Measurements from ENCODE around the gene TRAK2.
"Not testable (repeated sequence)": the region's sequence is repeated elsewhere in the genome, so short reads cannot be mapped to it uniquely, and the experiment has no call there.

The TRAK2 gene

DNA sequence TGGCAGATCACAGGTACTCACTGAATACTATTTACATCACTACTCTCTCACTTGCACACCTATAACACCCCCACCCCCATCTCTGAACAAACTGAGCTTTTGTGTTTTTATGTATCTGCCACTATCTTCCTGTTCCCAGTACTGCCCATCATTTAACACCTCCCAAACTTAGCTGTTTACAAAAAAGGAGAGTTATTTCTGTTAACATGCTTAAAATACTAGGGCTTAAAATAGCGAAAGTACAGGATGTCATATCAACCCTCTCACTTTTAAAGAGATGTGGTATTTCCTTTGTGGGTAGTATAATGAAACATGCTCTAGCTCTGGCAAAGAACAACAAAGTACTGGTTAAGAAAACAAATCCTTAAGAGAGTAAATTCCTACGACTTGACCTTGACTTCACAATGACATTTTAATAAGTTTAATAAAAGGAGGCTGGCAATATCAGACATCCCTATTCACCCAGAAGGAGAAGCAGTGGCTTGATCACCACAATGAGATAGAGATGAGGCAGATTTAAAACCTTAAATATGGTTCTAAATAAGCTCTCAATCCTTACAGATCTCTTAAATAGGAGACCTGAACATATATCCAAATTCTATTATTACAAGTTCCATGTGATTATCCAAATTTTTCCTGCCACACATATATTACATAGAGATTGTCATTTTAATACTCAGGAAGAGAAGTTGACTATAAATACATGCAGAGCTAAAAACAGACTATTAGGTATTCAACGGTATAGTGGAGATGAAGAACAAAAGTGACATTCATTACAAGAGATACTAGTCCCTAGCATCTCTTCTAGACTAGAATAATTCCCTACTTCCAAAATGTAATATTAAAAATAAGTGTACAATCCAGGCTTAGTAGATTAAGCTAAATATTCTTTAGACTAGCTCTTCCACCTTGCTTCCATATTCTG lies 36.9 kb downstream of the TRAK2 start:
- no peak for DNase-seq

GRCh38 chr2:201413552-201413951 lies 37.7 kb downstream of the TRAK2 start:
- DNase-seq = no peak

- peak; percentile 13 for DNase-seq
These were observed 38.1 kb downstream of the TRAK2 start for GRCh38 chr2:201413143-201413542.

DNA sequence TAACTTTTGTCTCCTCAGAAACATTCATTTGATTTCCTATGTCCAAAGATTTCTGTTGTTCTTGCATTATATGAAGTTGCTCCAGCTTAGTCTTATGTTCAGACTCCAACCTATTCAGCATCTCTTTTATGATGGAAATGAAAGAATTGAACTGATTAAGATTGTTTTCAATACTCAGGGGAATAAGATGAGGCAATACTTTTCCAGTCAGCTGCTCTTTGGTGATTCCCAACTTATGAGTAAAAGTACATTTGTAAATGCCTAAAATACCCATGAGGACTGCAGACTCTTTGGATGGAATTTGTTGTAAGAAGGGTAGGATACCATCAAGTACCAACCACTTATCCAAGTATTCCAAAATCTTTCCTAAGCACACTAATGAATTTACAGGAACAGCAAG lies 39.8 kb downstream of the TRAK2 start:
- DNase-seq = no peak

- DNase-seq = no peak
These were observed 42.3 kb downstream of the TRAK2 start for GRCh38 chr2:201408931-201409330.

GRCh38 chr2:201407265-201407664 lies 44.0 kb downstream of the TRAK2 start:
- DNase-seq = no peak

- no peak for DNase-seq
These were observed 45.1 kb downstream of the TRAK2 start for GRCh38 chr2:201406077-201406662.

- no peak for DNase-seq
These were observed 46.5 kb downstream of the TRAK2 start for GRCh38 chr2:201404699-201405280.

DNA sequence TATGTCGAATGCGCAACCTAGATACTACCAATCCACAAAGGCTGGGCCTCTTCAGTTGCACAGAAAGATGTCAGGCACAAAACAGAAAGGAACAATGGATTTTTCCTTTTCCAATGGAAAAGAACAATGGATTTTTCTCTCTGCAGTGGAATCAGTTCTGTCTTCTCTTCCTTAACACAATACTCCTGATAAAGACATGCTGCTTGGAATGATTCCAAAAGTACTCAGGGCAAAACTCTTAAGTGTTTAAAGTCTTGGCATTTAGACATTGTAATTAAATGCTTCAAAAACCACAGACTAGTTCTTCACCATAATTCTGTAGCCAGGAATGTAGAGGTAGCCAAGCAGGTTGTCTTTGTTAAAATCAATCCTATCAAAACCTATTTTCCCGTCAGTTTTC lies 47.4 kb downstream of the TRAK2 start:
- peak; percentile 0 for DNase-seq

- DNase-seq = no peak
These were observed 48.4 kb downstream of the TRAK2 start for GRCh38 chr2:201402651-201403562.

DNA sequence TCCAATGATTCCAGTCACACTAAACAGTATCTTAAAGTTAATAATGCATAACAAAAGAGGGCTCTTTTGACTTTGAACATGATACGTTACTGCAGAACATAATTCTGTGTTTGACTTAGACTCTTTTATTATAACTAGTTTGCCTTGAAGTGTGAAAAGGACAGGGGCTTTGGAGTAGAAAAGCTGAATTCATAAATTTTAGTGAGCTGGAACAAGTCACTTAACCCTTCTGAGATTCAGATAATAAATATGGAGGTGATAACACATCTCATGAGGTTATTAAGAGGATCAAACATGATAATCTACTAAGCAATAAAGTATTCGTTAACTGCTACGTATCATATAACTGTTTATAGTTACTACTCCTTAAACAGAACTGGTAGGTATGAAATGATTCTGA lies 49.4 kb downstream of the TRAK2 start:
- DNase-seq = no peak

DNA sequence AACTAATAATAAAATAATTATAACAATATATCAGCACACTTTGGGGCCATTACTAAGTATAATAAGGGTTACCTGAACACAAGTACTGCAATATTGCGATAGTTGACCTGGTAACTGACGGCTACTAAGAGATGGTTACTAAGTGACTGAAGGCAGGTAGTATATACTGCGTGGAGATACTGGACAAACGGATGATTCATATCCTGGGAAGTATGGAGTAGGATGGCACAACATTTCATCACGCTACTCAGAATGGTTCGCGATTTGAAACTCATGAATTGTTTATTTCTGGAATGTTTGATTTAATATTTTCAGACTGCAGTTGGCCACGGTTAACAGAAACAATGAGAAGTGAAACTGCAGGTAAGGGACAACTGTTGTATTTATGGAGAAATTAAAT lies 54.7 kb downstream of the TRAK2 start:
- no peak for DNase-seq

- no peak for DNase-seq
These were observed 68.1 kb downstream of the TRAK2 start for GRCh38 chr2:201383136-201383535.

DNA sequence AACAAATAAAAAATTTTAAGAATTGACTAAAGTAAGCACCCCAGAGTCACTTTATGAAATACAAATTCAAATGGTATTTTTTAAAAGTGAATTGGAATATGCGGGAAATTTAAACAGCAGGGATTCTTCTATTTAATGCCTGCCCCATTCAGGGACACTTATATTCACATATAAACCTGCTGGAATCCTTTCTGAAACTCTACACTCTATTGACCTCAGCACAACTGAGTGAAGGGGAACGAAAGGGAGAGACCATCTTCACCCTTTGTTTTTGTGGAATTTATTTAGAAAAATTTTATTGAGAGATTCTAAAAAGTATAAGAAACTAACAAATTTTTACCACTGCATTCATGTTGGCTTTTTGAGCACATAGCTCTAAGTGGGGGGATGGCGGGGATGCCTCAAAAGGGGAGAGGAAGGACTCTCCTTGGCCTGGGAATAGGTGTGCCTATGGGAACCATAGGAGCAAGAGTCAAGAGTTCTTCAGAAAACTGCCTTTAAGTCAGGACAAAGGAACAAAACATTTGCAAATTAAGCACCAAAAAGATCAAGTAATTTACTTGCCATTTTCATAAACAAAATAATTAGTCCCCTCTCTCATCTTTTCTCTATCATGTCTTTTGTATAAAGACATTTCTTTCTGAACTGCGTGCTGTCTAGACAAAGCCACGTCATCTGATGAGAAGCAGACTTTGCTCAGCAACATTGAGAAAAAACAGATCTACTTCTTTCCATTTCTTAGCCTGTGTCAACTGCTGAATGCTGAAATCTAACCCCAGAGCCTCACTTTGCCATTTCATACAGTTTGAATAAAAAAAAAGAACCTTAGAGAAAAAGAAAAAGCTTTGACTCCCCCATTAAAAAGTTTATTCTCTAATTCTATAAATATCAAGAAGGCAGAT lies 72.5 kb downstream of the TRAK2 start:
- no peak for DNase-seq

GRCh38 chr2:201377218-201377617 lies 74.0 kb downstream of the TRAK2 start:
- no peak for DNase-seq

GRCh38 chr2:201369775-201370174 lies 81.5 kb downstream of the TRAK2 start:
- no peak for DNase-seq

- DNase-seq = not testable (repeated sequence)
These were observed 81.9 kb downstream of the TRAK2 start for GRCh38 chr2:201369318-201369717.

GRCh38 chr2:201366146-201366545 lies 85.1 kb downstream of the TRAK2 start:
- no peak for DNase-seq

- no peak for DNase-seq
These were observed 87.2 kb downstream of the TRAK2 start for GRCh38 chr2:201363857-201364560.

DNA sequence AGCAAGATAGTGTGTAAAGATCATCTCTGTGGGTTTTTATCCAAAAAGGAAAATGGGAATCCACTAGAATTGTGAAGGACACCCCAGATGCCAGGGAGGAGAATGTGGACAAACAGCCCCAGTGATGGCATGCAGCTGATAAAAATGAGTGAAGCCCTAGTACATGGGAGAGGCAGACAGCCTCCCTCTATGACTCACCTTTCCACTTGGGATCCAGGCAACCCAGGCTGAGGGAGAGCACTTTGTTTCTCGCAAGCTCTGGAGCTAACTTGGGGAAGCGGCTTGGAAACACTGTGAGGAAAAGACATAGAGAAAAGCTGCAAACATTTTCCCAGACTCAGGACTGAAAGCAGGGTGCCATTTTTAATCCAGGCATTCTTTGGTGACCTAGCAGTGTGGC lies 88.9 kb downstream of the TRAK2 start:
- no peak for DNase-seq

DNA sequence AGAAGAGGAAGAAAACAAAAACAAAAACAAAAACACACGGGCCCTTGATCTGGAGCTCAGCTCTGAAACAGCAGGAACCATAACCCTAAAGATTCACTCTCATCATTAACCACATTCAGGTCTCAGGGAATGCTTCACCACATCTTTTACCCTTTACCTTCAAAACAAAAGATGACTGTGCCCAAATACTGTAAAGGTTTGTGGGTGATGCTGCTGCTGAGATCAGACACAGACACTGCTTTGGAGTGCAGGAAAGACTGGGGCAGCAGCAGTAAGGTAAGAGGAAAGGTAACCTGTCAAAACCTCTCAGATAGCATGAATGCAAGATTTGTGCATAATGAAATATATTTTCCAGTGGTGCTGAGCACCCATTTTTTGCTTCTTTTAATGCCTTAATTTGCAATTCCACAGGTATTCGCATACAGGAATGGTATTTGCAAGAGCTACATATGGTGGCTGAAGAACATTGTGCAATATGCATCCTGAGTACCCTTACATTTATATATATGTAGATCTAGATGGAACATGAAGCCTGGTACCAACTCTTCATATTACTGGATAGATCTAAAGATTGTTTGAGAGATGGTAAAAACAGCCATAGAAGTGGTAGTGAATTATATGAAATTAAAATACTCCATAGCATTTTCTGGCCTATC lies 90.1 kb downstream of the TRAK2 start:
- no peak for DNase-seq

All from NCI-H524 treated with DMSO at 0.1 percent for 48 hours (cell line).